Panc1 (cell line): ENCODE measurements around the gene NR4A3.

Experiments
- POLR2AphosphoS5 ChIP-seq: IDR thresholded peaks from 2 replicates; pipeline ENCODE4 v1.6.1; 2012; ENCODE audit warnings: mild to moderate bottlenecking, low read depth, low read length, moderate library complexity
- TF ChIP-seq, protein P1 (sequence below): fragments of 450-650 bp; IDR thresholded peaks from 2 replicates; pipeline ENCODE4 v1.5.1; 2017; ENCODE audit warnings: mild to moderate bottlenecking
- TF ChIP-seq, protein P2 (sequence below), 2 experiments: IDR thresholded peaks; 2 replicates each; pipeline ENCODE4 v1.6.1; 2011 to 2012; ENCODE audit warnings: low read depth in 2 of 2, control low read depth in 1 of 2, low read length in 1 of 2, mild to moderate bottlenecking in 1 of 2, moderate library complexity in 1 of 2; ENCODE audit not compliant: insufficient read depth in 1 of 2

DNA sequence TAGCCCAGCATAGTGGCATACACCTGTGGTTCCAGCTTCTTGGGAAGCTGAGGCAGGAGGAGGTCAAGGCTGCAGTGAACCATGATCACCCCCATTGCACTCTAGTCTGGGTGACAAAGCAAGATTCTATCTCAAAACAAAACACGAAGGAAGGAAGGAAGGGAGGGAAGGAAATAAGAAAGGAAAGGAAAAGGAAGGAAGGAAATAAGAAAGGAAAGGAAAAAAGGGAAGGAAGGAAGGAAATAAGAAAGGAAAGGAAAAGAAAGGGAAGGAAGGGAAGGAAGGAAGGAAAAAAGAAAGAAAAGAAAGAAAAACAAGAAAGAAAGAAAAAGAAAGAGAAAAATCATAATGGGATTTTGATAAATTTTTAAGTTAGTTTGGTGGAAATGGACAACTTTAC is 81.7 kb downstream of the NR4A3 start:
- TF ChIP-seq, protein P1, sequence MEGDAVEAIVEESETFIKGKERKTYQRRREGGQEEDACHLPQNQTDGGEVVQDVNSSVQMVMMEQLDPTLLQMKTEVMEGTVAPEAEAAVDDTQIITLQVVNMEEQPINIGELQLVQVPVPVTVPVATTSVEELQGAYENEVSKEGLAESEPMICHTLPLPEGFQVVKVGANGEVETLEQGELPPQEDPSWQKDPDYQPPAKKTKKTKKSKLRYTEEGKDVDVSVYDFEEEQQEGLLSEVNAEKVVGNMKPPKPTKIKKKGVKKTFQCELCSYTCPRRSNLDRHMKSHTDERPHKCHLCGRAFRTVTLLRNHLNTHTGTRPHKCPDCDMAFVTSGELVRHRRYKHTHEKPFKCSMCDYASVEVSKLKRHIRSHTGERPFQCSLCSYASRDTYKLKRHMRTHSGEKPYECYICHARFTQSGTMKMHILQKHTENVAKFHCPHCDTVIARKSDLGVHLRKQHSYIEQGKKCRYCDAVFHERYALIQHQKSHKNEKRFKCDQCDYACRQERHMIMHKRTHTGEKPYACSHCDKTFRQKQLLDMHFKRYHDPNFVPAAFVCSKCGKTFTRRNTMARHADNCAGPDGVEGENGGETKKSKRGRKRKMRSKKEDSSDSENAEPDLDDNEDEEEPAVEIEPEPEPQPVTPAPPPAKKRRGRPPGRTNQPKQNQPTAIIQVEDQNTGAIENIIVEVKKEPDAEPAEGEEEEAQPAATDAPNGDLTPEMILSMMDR = no peak
- TF ChIP-seq, protein P2, sequence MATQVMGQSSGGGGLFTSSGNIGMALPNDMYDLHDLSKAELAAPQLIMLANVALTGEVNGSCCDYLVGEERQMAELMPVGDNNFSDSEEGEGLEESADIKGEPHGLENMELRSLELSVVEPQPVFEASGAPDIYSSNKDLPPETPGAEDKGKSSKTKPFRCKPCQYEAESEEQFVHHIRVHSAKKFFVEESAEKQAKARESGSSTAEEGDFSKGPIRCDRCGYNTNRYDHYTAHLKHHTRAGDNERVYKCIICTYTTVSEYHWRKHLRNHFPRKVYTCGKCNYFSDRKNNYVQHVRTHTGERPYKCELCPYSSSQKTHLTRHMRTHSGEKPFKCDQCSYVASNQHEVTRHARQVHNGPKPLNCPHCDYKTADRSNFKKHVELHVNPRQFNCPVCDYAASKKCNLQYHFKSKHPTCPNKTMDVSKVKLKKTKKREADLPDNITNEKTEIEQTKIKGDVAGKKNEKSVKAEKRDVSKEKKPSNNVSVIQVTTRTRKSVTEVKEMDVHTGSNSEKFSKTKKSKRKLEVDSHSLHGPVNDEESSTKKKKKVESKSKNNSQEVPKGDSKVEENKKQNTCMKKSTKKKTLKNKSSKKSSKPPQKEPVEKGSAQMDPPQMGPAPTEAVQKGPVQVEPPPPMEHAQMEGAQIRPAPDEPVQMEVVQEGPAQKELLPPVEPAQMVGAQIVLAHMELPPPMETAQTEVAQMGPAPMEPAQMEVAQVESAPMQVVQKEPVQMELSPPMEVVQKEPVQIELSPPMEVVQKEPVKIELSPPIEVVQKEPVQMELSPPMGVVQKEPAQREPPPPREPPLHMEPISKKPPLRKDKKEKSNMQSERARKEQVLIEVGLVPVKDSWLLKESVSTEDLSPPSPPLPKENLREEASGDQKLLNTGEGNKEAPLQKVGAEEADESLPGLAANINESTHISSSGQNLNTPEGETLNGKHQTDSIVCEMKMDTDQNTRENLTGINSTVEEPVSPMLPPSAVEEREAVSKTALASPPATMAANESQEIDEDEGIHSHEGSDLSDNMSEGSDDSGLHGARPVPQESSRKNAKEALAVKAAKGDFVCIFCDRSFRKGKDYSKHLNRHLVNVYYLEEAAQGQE (IDR thresholded peaks at IDR 0.05; ENCODE audit: insufficient read depth in 1 of 2, low read depth in 2 of 2, low read length in 1 of 2) = no peak
- TF ChIP-seq POLR2AphosphoS5 = no peak
